GM12865 (cell line): ENCODE results near the gene RUNX2.
"Not testable (repeated sequence)": the region's sequence is repeated elsewhere in the genome, so short reads cannot be mapped to it uniquely, and the experiment has no call there.

Experiments
- DNase-seq: peaks from one replicate; pipeline ENCODE4 v3.0.0; 2010; ENCODE audit warnings: low read depth
- H3K4me3 ChIP-seq: 2 replicates; pipeline ENCODE4 v1.5.1; 2011; ENCODE audit warnings: mild to moderate bottlenecking, low read depth, low read length, control low read depth
- CTCF ChIP-seq: IDR thresholded peaks from 2 replicates; pipeline ENCODE4 v1.5.1; 2011; ENCODE audit warnings: low read length, control low read depth, low read depth, inconsistent platforms; ENCODE audit not compliant: insufficient read depth; ENCODE audit errors: missing control alignments

The RUNX2 gene

GRCh38 chr6:45462190-45463134 is 134.3 kb downstream of the RUNX2 start:
- TF ChIP-seq CTCF, result no peak
- no peak overlapping the region for H3K4me3 ChIP-seq
- DNase-seq, result no peak

- H3K4me3 ChIP-seq, result no peak overlapping the region
- no peak for DNase-seq
- TF ChIP-seq CTCF, result no peak
Measured at GRCh38 chr6:45464685-45465084, 136.6 kb downstream of the RUNX2 start.

- TF ChIP-seq CTCF, result no peak
- DNase-seq, result no peak
- H3K4me3 ChIP-seq, result no peak overlapping the region
Measured at GRCh38 chr6:45466686-45467085, 138.6 kb downstream of the RUNX2 start.

GRCh38 chr6:45467417-45467816 is 139.3 kb downstream of the RUNX2 start:
- not testable (repeated sequence) for H3K4me3 ChIP-seq

GRCh38 chr6:45467853-45468252 is 139.7 kb downstream of the RUNX2 start:
- peak; percentile 21 for DNase-seq
- no peak for TF ChIP-seq CTCF
- H3K4me3 ChIP-seq, result no peak overlapping the region

More at GRCh38 chr6:45467417-45467816, 139.3 kb downstream of the RUNX2 start:
- DNase-seq, result not testable (repeated sequence)

GRCh38 chr6:45469663-45470062 is 141.5 kb downstream of the RUNX2 start:
- H3K4me3 ChIP-seq, result no peak overlapping the region
- no peak for TF ChIP-seq CTCF
- DNase-seq, result no peak

- H3K4me3 ChIP-seq, result no peak overlapping the region
- TF ChIP-seq CTCF, result no peak
- DNase-seq, result no peak
Measured at GRCh38 chr6:45470131-45470738, 142.1 kb downstream of the RUNX2 start.
